Kidney (tissue), 14 donors: ENCODE results near the gene PSEN1. TPM values are rescaled to one million over a fixed set of nuclear protein-coding genes. Genes with fewer than 3 reads are reported as not detected.

Experiments
- DNase-seq, 5 donors: peaks; one replicate each; pipeline ENCODE4 v3.0.0-alpha.2; 2013 to 2020
- FAIRE-seq: peaks from 2 replicates; lab custom pipeline; 2012; peaks lifted over from hg19 to GRCh38; lab: Jason Lieb, UNC
- H3K27ac ChIP-seq, 2 donors: one replicate each; pipeline ENCODE4 v1.7.0; 2013; ENCODE audit warnings: low read depth in 2 of 2, low read length in 2 of 2, inconsistent platforms in 1 of 2
- H3K27me3 ChIP-seq: one replicate; pipeline ENCODE4 v1.7.1; 2013; ENCODE audit warnings: low read length, inconsistent platforms; ENCODE audit not compliant: control insufficient read depth, insufficient read depth
- H3K36me3 ChIP-seq, 3 donors: one replicate each; pipeline versions ENCODE4 v1.7.0 to v1.7.1; 2013; ENCODE audit warnings: low read length in 3 of 3, control low read depth in 1 of 3, inconsistent platforms in 1 of 3; ENCODE audit not compliant: insufficient read depth in 3 of 3, control insufficient read depth in 2 of 3
- H3K4me1 ChIP-seq, 3 donors: one replicate each; pipeline versions ENCODE4 v1.7.0 to v1.7.1; 2013; ENCODE audit warnings: low read length in 3 of 3, inconsistent platforms in 1 of 3, low read depth in 1 of 3; ENCODE audit not compliant: control insufficient read depth in 2 of 3, insufficient read depth in 2 of 3
- H3K4me3 ChIP-seq, 3 donors: one replicate each; pipeline versions ENCODE4 v1.7.0 to v1.8.1; 2013; ENCODE audit warnings: low read length in 3 of 3, control low read depth in 1 of 3, inconsistent platforms in 1 of 3
- H3K9ac ChIP-seq, 3 donors: one replicate each; pipeline versions ENCODE4 v1.7.0 to v1.7.1; 2013; ENCODE audit warnings: low read length in 3 of 3, control low read depth in 1 of 3, inconsistent platforms in 1 of 3
- H3K9me3 ChIP-seq, 3 donors: one replicate each; pipeline versions ENCODE4 v1.7.0 to v1.7.1; 2013; ENCODE audit warnings: low read length in 3 of 3, control low read depth in 1 of 3, inconsistent platforms in 1 of 3; ENCODE audit not compliant: control insufficient read depth in 2 of 3, insufficient read depth in 1 of 3
- CTCF ChIP-seq: IDR thresholded peaks from 3 replicates; pipeline ENCODE4 v1.5.1; 2012; ENCODE audit warnings: mild to moderate bottlenecking, moderate library complexity, borderline replicate concordance; ENCODE audit not compliant: insufficient read depth; ENCODE audit errors: extremely low read depth
- intact Hi-C: fragments of 100-400 bp; cut with DNase I; formaldehyde crosslinking; loops from one replicate; pipeline ENCODE4 v1.11.1; 2022
- polyA plus RNA-seq: library from polyadenylated mRNA; stranded (reverse); fragments of 350-450 nt; fragmentation: Illumina TruSeq; extraction: RNeasy Lipid Tissue Mini Kit (QIAGEN cat#74804); gene quantifications from one replicate; pipeline ENCODE4 v1.2.3, GENCODE V29; 2014; ENCODE audit warnings: low read depth, low replicate concordance; ENCODE audit not compliant: insufficient read depth
- total RNA-seq: library from RNA; stranded (reverse); fragmentation: NEBNext Ultra II Directional; extraction: Animal tissue kit (Norgen Biotek cat#: 25700); gene quantifications from one replicate; pipeline ENCODE4 v1.2.1, GENCODE V29; 2021
- donor health status: control.
- donor health status: control.
- donor health status: control.
- donor health status: control.
- donor health status: control.
- donor health status: DM: yes; HTN: yes; CAD: no.
- donor health status: Normal renal cell carcinoma (clear cell type).

Gene PSEN1
- total and polyA plus RNA-seq, 2 donors from 2014 or later = 33.5 to 68.6 TPM

GRCh38 chr14:73253323-73253610 is 117.0 kb downstream of the PSEN1 start:
- peaks cover 0 to 3% (median 0%) of the 10 kb centered on the region in 3 donors for H3K36me3 ChIP-seq

GRCh38 chr14:73253721-73254120 is 117.4 kb downstream of the PSEN1 start:
- H3K27me3 ChIP-seq = no peaks in the 10 kb centered on the region
- DNase-seq = peak in 2 of 5 donors; percentile 34 to 65

More at GRCh38 chr14:73253323-73253610, 117.0 kb downstream of the PSEN1 start:
- no peaks in the 10 kb centered on the region for H3K9me3 ChIP-seq
- FAIRE-seq = no peak
- H3K4me1 ChIP-seq = peaks cover 0 to 4% (median 3%) of the 10 kb centered on the region in 3 donors
- DNase-seq = peak in 1 of 5 donors; percentile 50
- no peak overlapping the region for H3K9ac ChIP-seq
- H3K4me3 ChIP-seq = no peak overlapping the region
- no peaks in the 10 kb centered on the region for H3K27me3 ChIP-seq
- H3K27ac ChIP-seq = peak overlapping the region in 1 of 2 donors; percentile 32
- intact Hi-C loops = no loop called here
- TF ChIP-seq CTCF = no peak

GRCh38 chr14:73254247-73255004 is 118.1 kb downstream of the PSEN1 start:
- no peak for FAIRE-seq
- Histone ChIP-seq H3K4me1 (peaks cover 0 to 4% (median 3%) of the 10 kb centered on the region in 3 donors), H3K9ac (no peak overlapping the region), H3K4me3 (no peak overlapping the region), H3K9me3 (no peaks in the 10 kb centered on the region), H3K36me3 (peaks cover 0 to 5% (median 0%) of the 10 kb centered on the region in 3 donors), H3K27me3 (no peaks in the 10 kb centered on the region), H3K27ac (no peak overlapping the region)
- intact Hi-C loops = no loop called here
- TF ChIP-seq CTCF = no peak
- DNase-seq = peak in 2 of 5 donors; percentile 44 to 66

More at GRCh38 chr14:73253721-73254120, 117.4 kb downstream of the PSEN1 start:
- Histone ChIP-seq H3K4me3 (no peak overlapping the region), H3K9ac (no peak overlapping the region), H3K27ac (no peak overlapping the region), H3K4me1 (peaks cover 0 to 4% (median 3%) of the 10 kb centered on the region in 3 donors), H3K36me3 (peaks cover 0 to 5% (median 0%) of the 10 kb centered on the region in 3 donors), H3K9me3 (no peaks in the 10 kb centered on the region)
- no peak for FAIRE-seq
- no peak for TF ChIP-seq CTCF
- intact Hi-C loops = no loop called here
